NCI-H128 (cell line): ENCODE results near the gene HPX.

Source experiments
- DNase-seq: peaks from one replicate; lab custom pipeline; 2025; ENCODE audit not compliant: unreplicated experiment; lab: John Stamatoyannopoulos, UW

HPX gene, protein sequence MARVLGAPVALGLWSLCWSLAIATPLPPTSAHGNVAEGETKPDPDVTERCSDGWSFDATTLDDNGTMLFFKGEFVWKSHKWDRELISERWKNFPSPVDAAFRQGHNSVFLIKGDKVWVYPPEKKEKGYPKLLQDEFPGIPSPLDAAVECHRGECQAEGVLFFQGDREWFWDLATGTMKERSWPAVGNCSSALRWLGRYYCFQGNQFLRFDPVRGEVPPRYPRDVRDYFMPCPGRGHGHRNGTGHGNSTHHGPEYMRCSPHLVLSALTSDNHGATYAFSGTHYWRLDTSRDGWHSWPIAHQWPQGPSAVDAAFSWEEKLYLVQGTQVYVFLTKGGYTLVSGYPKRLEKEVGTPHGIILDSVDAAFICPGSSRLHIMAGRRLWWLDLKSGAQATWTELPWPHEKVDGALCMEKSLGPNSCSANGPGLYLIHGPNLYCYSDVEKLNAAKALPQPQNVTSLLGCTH

DNA sequence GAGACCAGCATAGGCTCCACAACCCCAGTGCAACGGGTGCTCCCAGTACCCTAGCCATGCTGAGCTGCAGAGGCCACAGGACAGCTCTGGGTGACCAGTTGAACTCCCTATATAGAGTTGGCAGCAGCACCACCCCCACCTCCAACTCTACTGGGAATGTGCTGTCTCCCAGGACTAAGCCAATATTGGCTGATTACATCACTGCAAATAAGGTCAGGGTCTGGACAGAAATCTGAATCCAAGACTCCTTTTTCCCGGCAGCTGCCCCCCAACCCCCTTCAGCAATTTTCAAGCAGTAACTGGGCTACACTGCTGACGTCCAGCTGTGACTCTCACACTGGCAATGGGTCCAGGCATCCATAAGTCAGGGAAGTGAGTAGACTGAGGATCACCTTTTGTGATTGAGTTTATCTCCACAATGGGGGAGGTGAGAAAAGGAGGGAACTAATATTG lies at the start of gene HPX:
TSS of gene HPX (minus strand) at position 82 of the 453 bp plus-strand sequence. CDS start at position 58, 24 bp downstream.
- no peak for DNase-seq

DNA sequence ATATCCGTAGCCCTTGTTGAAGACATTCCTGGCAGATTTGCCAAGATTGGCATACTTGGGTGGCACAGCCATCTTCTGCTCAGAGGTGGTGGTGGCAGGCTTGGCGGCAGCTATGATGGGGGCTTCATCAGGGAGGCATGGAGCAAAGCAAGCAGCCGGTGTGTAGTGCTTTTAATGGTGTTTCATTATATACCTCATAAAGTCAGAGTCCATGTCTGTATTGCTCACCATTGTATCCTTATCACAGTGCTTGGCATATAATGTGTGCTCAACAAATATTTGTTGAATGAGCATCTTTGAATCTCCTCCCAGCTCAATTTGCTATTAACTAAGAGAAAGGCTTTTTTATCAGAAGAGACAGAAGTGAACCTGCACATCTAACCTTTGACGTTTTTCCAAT lies 48.5 kb upstream of the HPX start:
- no peak for DNase-seq

- DNase-seq = no peak
Observed at GRCh38 chr11:6488821-6489220, 48.0 kb upstream of the HPX start.

DNA sequence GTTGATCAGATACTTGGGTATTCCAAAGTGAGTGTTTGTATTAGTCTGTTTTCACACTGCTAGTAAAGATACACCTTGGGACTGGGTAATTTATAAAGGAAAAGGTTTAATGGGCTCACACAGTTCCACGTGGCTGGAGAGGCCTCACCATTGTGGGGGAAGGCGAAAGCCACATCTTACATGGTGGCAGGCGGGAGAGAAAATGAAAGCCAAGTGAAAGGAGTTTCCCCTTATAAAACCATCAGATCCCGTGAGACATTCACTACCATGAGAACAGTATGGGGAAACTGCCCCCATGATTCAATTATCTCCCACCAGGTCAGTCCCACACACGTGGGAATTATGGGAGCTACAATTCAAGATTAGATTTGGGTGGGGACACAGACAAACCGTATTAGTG lies 47.6 kb upstream of the HPX start:
- DNase-seq = no peak

- no peak for DNase-seq
Observed at GRCh38 chr11:6486938-6487337, 46.2 kb upstream of the HPX start.

DNA sequence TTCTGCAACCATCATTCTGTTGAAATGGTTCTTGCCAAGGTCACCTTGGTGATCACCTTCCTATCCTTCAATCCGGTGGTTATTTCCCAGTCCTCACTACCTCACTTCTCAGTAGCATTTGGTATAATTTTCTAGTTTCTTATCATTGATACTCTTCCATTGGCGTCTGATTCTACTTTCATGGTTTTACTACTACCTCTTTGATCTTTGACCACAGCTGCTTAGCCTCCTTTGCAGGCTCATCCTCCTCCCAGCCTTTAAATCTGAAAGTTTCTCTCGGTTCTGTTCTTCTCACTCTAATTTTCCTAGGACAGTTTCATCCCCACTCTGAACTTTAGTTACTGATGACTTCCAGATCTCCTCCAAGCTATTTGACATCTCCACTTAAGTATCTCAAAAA lies 45.5 kb upstream of the HPX start:
- DNase-seq = no peak

GRCh38 chr11:6485661-6486060 lies 44.9 kb upstream of the HPX start:
- DNase-seq = no peak

- DNase-seq = no peak
Observed at GRCh38 chr11:6483015-6483414, 42.2 kb upstream of the HPX start.

DNA sequence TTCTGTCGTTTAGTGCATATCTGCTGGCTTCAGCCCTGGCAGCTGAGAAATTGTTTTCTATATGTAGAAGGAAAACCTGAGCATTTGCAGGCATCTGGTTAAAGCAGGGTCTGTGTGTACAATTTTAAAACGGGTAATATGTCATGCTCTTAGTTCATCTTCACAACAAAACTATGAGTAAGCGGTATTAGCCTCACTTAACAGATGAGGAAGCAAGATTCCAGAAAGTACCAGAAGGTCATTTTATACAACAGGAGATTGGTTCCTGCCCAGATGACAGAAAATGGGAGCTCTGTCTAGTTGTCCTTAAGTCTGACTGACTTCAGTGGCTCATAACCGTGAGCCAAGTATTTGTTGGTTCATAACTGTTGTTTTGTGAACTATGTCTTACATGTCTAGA lies 41.7 kb upstream of the HPX start:
- no peak for DNase-seq

DNA sequence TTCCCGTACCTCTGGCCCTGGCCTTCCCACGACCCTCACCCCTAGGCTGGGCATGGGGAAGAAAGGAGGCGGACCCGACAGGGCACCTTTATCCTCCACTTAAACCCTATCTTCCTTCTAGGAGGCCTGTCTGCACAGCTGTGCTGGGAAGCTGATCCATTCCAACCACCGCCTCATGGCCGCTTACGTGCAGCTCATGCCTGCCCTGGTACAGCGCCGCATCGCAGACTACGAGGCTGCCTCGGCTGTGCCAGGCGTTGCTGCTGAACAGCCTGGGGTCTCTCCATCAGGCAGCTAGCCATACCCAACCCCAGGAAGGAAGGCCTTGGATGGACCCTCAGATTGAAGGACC lies 41.1 kb upstream of the HPX start:
- no peak for DNase-seq

DNA sequence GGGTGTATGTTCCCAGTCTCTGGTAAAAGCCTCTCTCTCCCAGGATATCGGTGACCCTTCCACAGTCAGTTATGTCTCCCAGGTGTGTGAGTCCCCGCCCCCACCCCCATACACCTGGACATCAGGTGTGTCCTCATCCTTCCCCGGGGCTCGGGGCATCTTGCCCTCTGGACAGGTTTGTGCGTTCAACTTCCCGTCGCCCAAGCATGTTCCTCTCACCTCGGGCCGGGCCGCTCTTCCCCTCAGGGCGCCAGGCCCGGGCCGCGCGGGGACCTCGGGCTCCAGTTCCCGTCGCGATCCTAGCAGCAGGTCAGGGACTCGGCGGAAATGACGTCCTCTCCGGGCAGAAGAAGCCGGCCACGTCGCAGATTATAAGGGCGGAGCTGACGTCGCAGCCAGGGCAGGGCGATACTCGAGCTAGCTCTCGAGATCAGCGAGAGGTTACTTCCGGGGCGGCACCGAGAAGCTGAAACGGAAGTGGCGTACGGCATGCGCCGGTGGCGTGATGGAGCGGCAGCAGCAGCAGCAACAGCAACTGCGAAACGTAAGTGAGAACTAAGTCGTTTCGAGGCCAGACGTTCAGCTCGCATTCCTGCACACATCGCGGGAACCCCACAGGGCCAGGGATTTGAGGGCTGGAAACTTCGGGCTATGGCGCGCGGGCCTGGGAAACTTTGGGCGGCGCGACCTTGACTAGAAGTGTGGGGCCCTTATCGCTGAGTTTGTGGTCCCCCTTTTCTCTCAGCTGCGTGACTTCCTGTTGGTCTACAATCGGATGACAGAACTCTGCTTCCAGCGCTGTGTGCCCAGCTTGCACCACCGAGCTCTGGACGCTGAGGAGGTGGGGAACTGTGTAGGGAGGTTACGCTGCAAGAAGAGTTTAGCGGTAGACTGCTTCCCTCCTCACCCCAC lies 40.5 kb upstream of the HPX start, which contains the start of the genes ARFIP2 and TIMM10B:
TSS of gene ARFIP2 (minus strand) at position 320 of the 912 bp plus-strand sequence. CDS start 910 bp downstream, outside the sequence.
TSS of gene TIMM10B (plus strand) at position 490 of the 912 bp plus-strand sequence. CDS start at position 506, 16 bp downstream.
- peak; percentile 95 for DNase-seq

DNA sequence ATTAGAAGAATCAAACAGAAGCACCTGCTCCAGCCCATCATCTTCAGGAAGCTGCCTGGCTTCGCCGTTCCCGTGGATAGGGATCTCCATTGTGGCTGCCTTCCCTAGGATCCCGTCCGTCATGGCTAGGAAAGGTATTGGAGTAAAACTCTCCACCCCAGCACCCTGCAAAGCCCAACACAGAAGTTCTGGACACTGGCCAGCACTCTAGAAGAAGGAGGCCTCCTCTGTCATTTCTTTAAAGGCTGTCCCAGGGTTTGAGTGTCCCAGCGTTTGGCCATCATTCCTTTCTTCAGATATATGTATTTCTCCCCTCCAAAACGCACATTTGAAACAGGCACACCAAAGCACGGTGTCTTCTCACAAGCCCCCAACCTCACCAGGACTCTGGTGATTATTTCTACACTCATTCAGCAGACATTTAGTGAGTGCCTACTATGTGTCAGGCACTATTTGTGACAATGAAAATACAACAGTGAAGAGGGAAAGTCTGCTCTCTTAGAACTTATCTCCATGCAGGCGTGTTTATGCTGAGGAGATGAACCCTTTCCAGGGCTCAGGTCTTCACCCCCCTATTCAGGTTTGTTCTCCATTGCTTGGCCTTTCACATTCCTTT lies 39.6 kb upstream of the HPX start:
- no peak for DNase-seq

GRCh38 chr11:6476571-6476970 lies 35.8 kb upstream of the HPX start:
- DNase-seq = no peak

- no peak for DNase-seq
Observed at GRCh38 chr11:6475936-6476335, 35.1 kb upstream of the HPX start.

DNA sequence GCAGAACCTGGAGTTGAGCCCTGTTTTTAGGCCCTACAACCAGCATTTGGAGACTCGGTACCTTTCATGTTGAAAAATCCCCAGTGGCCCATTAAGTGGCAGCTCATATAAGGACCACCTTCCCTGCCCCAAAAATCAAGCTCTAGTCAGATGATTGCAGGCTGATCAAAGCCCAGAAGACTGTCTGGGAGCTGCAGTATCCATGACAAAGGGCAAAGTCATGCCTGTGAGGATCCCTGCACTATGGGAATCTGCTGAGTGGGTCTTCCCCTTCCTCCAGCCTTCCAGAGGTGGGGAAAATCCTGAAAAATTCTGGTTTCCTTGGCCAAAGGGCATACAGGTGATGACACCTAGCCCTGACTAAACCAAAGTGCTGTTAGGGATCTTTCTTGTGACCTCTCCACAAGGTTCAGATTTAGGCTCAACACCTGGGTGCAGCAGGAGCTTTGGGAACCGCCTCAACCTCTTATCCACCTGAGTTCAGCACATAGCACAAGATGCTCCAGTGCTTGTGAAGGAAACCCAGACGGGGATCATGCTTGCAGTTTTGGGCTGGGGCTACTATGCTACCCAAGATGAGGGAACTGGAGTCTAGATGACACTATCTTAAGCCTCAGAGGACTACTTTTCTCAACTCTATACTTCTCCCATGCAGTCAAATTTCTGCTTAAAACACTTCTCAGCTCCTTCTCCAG lies 34.2 kb upstream of the HPX start:
- DNase-seq = no peak

GRCh38 chr11:6474413-6474792 lies 33.6 kb upstream of the HPX start:
- no peak for DNase-seq

DNA sequence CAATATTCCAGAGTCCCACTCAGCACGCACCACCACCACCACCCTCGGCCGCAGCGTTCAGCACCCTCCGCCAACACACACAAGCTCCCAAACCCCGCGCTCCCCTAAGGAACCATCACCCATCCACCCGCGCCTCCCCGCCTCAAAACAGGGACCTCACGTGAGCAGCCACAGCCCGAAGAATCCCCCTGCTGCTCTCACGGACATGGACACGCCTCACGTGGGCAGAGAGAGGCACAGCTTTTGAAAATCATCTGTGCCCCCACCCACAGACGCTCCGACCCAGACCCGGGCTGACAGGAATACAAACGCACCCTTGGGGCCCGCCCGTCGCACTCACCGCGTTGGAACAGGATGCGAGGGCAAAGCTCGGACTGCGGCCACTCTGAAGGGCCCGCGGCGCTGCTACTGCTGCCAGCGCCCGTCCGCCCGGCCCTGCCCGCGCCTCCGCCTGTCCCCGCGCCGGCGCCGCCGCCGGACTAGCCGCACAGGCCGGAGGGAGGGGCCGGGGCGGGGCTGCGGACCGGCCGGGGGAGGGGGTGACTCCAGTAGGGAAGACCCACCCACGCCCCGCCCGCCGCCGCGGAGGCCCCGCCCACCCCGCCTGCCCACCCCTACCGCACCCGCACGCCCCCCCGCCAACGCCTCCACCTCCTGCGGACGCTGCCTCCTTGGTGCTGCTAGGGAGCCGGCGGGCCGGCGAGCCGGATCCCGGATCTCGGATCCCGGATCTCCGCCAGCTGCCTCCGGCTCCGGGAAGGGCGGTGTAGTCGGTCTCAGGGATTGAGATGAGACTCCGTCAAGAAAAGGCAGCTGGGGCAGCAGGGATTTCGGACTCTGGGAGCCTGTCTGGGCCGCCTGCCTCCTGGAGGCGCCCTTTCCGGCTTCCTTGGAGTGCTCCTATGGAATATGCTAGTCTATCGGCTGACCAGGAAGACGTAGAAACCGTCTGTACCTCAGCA lies 32.9 kb upstream of the HPX start, which contains the start of gene TRIM3:
TSS of gene TRIM3 (minus strand) at position 491 of the 962 bp plus-strand sequence. CDS start 8,246 bp downstream, outside the sequence.
- DNase-seq = peak; percentile 58

DNA sequence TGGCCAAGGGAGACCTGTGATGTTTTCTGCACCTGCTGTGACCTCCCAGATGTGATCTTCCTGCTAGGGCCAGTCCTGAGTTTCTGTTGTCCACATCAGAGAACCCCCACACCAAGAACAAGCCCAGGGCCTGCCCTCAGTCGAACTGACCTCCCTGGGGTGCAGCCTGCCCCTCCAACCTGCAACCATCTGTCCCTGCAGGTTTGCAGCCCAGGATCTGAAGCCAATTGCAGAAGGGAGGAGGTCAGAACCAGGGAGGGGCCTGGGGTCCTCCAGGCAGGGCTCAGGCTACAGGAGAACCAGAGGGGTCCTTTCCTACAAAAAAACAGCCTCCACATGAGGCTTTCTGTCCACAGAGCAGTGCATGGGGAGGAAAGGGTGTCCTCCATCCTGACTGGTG lies 32.1 kb upstream of the HPX start:
- no peak for DNase-seq

DNA sequence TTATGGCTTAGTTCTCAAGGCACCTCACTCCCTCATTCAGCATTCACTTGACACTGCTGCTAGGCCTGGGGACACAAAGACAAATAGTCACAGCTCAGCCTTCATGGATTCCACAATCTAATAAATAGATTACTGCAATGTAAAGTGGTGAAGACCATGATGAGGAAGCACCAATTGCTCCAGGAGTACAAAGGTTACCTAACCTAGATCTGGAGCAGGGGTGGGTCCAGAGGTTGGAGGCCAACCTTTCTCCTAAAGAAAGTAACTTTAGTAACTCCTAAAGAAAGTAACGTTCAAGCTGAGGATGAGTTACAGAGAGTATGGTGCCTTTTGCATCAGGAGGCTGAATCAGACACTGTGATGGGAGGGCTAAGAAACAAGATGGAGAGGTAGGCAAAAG lies 28.8 kb upstream of the HPX start:
- DNase-seq = no peak
